GM21529 (cell line): ENCODE results near the gene FYN.
"Not testable (repeated sequence)": the region's sequence is repeated elsewhere in the genome, so short reads cannot be mapped to it uniquely, and the experiment has no call there.

Source experiments
- ATAC-seq: cut with Tn5 transposase; IDR thresholded peaks from one replicate; pipeline ENCODE4 v1.9.1; 2021; ENCODE audit not compliant: unreplicated experiment

Gene FYN

GRCh38 chr6:111873178-111874024 lies at the start of gene FYN:
TSS of gene FYN (minus strand) at chr6:111873452. CDS start at chr6:111720051, 153,401 bp downstream.
- peak; percentile 97 for ATAC-seq

GRCh38 chr6:111922454-111923297 lies 49.4 kb upstream of the FYN start:
- ATAC-seq = no peak

GRCh38 chr6:111921103-111921502 lies 47.9 kb upstream of the FYN start:
- ATAC-seq = no peak

DNA sequence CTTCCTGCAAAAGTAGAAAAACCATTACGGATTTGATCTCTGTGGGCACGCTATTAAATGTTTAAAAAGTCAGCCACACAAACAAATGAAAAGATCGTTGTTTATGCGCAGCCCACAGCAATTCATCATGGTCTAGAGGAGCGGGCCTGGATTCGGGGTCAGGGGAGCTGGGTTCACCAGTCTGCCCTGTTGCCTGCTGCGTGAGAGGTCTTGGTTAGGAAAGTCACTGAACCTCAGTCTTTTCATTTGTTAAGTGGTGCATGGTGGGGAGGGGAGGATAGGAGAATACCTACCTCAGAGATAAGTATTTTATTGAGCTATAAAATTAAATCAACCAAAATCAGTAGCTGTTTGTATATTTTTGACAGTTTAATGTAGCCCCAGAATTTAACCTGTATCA lies 47.3 kb upstream of the FYN start:
- ATAC-seq = no peak

DNA sequence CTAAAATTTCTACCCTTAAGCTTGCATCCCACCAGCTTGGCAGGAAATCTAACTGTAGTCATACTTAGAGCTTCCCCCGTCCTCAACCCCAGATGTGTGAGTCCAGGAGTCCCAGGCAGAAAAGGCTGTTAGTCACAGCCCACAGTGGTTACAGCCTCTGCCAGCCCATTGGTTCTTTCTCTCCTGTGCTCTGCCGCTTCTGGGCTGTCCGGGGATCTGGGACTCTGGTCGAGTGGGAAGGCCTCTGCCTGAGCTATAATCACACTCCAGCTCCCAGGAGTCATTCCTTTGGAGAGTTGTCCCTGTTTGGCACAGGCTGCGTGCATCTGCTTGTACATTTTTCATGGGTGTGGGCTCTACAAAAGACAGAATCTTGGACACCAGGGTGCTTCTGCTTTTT lies 45.6 kb upstream of the FYN start:
- ATAC-seq = no peak

DNA sequence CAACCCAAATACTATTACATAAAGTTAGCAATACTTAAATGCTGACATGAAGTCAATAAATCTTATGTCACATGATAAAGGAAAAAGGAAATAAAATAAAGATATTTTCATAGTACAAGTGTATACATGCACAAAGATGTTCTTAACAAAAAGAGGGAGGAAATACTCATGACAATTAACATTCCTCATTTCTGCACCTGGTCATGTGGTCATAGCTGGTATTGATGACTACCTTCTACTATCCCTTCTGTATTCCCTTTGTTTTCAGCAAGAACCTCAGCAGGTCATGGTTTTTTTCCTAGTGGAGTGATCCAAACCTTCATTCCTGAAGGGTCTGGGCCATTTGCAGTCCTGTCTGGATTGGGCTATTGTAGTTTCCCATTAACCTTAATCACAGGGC lies 43.5 kb upstream of the FYN start:
- no peak for ATAC-seq

DNA sequence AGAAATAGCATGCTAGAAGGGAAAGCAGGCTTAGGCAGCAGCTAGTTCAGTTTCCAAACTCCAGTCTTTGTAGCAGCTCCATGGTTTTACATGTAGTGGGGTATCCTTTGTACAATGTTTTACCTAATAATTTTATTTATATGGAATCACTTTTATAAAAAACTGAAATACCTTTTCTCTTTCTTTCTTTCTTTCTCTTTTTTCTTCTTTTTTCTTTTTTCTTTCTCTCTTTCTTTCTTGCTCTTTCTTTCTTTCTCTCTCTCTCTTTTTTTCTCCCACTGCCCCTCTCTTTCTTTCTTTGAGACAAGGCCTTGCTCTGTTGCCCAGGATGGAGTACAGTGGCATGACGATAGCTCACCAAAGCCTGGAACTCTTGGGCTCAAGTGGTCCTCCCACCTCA lies 41.4 kb upstream of the FYN start:
- no peak for ATAC-seq

- no peak for ATAC-seq
These were observed 39.7 kb upstream of the FYN start for GRCh38 chr6:111912904-111913303.

GRCh38 chr6:111911428-111911827 lies 38.2 kb upstream of the FYN start:
- no peak for ATAC-seq

DNA sequence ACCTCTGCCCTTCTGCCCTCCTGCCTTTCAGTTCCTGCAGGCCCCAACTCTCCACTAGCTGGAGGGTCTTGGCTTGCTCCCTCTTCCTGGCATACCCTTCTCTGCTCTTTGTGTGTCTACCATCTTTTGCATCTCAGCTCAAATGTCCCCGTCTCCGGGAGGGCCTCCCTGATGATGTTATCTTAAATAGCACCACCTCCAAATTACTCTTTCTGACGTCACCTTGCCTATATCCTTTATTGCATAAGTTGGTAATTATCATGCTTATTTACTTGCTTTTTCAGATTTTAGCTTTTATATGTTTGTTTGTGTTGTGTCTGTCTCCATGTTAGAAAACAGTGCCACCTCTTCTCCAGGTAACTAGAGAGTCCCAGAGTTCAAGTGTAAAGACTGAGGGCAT lies 36.0 kb upstream of the FYN start:
- no peak for ATAC-seq

DNA sequence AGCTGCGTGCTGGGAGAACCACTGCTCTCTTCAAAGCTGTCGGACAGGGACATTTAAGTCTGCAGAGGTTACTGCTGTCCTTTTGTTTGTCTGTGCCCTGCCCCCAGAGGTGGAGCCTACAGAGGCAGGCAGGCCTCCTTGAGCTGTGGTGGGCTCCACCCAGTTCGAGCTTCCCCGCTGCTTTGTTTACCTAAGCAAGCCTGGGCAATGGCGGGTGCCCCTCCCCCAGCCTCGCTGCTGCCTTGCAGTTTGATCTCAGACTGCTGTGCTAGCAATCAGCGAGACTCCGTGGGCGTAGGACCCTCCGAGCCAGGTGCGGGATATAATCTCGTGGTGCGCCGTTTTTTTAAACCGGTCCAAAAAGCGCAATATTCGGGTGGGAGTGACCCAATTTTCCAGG lies 35.1 kb upstream of the FYN start:
- ATAC-seq = not testable (repeated sequence)

DNA sequence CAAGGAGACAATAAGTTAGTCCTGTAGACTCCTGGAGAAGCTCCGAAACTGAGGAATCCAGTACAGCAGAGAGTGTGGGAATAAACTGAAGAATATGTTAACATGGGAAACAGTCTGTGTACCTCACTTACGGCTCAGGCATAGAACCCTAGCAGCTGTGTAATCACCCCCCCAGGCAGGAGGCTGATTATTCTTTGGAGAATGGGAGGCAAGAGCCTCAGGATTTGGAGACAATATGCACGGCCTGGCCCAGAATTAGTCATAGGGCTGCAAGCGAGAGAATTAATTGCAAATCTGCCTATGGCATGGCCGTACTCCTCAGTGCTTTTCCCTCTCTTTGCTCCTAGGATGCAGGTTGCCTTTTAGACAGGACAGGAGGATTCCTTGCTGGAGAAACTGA lies 27.5 kb upstream of the FYN start:
- no peak for ATAC-seq

DNA sequence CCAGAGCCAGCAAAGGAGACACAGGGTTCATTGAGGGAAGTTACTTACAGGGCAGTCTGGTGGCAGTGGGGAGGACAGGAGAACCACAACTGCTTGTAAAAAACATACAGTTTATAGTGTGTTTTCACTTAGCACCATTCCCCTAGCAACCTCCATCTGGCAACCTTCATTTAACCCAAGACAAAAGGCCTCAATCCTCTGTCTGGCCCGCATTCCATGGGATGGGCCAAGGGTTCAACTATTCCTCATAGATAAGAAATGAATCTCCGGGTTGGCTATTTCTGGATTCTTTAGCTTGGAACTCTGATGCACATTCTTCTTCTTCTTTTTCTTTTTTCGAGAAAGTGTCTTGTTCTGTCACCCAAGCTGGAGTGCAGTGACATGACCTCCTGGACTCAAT lies 26.3 kb upstream of the FYN start:
- ATAC-seq = no peak

DNA sequence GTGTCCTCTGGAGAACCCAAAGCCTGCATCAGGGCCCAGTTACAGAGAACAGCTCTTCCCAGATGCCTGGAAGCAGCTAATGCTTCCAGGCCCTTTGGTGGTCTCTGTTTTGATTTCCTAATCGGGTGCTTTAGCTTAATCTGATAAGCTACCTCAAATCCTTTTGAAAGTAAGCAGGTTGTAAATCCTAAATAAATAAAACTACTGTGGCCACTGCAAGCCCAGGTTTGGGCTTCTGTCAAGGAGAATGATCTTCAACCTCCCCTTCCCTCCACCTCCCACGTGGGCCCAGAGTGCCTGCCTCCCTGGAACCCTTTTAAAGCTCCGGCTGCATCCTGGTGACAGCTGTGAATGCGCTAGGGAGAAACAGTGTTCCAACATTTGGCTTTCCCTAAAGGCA lies 25.2 kb upstream of the FYN start:
- ATAC-seq = no peak

GRCh38 chr6:111894951-111895350 lies 21.7 kb upstream of the FYN start:
- ATAC-seq = no peak

DNA sequence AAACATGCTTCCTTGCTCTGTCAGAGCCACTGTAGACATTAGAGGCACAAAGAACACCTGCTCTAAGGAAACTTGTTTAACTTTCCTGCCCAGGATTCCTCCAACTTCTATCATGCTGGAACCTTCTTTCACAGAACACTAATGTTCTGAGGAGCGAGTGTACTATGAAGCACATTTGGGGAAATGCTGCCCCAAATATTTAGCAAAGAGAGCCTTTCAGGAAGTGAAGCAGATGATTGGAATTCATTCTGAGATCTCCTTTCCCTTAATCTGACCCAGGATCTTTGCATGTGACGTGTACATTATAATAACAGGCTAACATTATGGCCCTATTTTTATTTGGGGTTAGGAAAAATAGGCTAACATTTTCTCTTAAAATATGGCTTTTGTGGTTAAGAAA lies 21.0 kb upstream of the FYN start:
- no peak for ATAC-seq

GRCh38 chr6:111892431-111892830 lies 19.2 kb upstream of the FYN start:
- ATAC-seq = no peak

DNA sequence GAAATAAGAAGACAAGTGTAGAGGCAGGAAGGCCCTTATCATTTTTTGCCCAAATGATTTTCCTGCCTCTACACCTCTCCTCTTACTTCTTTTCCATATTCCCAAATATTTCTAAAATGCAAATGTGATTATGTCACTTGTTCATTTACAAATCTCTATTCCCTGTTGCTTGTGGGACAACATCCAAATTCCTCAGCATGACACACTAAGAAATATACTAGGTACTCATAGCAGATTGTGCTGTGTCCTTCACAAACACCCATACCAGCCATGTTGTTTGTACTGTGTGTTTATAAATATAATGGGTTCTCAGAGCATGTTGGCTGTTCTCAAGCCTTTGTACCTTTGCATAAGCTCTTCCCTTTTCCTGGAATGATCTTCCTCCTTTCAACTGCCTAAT lies 17.7 kb upstream of the FYN start:
- ATAC-seq = no peak

GRCh38 chr6:111888928-111889695 lies 15.9 kb upstream of the FYN start:
- no peak for ATAC-seq

DNA sequence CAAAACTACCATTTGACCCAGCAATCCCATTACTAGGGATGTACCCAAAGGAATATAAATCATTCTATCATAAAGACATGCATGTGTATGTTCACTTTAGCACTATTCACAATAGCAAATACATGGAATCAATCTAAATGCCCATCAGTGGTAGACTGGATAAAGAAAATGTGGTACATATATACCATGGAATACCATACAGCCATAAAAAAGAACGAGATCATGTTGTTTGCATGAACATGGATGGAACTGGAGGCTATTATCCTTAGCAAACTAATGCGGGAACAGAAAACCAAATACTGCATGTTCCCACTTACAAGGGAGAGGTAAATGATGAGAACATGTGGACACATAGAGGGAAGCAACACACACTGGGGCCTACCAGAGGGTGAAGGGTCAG lies 13.5 kb upstream of the FYN start:
- ATAC-seq = not testable (repeated sequence)

GRCh38 chr6:111885373-111886027 lies 12.2 kb upstream of the FYN start:
- no peak for ATAC-seq
